ENCODE results near the gene KCNQ1.

- TF ChIP-seq, protein P1, sequence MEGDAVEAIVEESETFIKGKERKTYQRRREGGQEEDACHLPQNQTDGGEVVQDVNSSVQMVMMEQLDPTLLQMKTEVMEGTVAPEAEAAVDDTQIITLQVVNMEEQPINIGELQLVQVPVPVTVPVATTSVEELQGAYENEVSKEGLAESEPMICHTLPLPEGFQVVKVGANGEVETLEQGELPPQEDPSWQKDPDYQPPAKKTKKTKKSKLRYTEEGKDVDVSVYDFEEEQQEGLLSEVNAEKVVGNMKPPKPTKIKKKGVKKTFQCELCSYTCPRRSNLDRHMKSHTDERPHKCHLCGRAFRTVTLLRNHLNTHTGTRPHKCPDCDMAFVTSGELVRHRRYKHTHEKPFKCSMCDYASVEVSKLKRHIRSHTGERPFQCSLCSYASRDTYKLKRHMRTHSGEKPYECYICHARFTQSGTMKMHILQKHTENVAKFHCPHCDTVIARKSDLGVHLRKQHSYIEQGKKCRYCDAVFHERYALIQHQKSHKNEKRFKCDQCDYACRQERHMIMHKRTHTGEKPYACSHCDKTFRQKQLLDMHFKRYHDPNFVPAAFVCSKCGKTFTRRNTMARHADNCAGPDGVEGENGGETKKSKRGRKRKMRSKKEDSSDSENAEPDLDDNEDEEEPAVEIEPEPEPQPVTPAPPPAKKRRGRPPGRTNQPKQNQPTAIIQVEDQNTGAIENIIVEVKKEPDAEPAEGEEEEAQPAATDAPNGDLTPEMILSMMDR (conservative IDR thresholded peaks at IDR 0.05; ENCODE audit: low read depth in 2 of 2): no peak
- no peak for TF ChIP-seq CREB1 (CRISPR knock-in tag; IDR thresholded peaks at IDR 0.05; ENCODE audit: low read depth)
- TF ChIP-seq, protein P2, sequence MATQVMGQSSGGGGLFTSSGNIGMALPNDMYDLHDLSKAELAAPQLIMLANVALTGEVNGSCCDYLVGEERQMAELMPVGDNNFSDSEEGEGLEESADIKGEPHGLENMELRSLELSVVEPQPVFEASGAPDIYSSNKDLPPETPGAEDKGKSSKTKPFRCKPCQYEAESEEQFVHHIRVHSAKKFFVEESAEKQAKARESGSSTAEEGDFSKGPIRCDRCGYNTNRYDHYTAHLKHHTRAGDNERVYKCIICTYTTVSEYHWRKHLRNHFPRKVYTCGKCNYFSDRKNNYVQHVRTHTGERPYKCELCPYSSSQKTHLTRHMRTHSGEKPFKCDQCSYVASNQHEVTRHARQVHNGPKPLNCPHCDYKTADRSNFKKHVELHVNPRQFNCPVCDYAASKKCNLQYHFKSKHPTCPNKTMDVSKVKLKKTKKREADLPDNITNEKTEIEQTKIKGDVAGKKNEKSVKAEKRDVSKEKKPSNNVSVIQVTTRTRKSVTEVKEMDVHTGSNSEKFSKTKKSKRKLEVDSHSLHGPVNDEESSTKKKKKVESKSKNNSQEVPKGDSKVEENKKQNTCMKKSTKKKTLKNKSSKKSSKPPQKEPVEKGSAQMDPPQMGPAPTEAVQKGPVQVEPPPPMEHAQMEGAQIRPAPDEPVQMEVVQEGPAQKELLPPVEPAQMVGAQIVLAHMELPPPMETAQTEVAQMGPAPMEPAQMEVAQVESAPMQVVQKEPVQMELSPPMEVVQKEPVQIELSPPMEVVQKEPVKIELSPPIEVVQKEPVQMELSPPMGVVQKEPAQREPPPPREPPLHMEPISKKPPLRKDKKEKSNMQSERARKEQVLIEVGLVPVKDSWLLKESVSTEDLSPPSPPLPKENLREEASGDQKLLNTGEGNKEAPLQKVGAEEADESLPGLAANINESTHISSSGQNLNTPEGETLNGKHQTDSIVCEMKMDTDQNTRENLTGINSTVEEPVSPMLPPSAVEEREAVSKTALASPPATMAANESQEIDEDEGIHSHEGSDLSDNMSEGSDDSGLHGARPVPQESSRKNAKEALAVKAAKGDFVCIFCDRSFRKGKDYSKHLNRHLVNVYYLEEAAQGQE (IDR thresholded peaks at IDR 0.05; ENCODE audit: unreplicated experiment): no peak
- TF ChIP-seq, protein P3, sequence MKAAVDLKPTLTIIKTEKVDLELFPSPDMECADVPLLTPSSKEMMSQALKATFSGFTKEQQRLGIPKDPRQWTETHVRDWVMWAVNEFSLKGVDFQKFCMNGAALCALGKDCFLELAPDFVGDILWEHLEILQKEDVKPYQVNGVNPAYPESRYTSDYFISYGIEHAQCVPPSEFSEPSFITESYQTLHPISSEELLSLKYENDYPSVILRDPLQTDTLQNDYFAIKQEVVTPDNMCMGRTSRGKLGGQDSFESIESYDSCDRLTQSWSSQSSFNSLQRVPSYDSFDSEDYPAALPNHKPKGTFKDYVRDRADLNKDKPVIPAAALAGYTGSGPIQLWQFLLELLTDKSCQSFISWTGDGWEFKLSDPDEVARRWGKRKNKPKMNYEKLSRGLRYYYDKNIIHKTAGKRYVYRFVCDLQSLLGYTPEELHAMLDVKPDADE (IDR thresholded peaks at IDR 0.05): no peak
- no peak for TF ChIP-seq POLR2AphosphoS5 (IDR thresholded peaks at IDR 0.05; ENCODE audit: low read depth)
- no peak for TF ChIP-seq EZH2phosphoT487 (IDR thresholded peaks at IDR 0.05; ENCODE audit: unreplicated experiment)
Observed at GRCh38 chr11:2685051-2685450, 240.2 kb downstream of the KCNQ1 start.

Data from GM23338 (cell line).